A673 (cell line): ENCODE data around the gene SCTR. TPM values are rescaled to one million over a fixed set of nuclear protein-coding genes. Genes with fewer than 3 reads are reported as not detected.

Experiments used
- BruUV-seq: library from RNA; stranded (reverse); fragments of 400-500 nt; replicated peaks from 2 replicates; lab custom pipeline; 2021; lab: Mats Ljungman, UMichigan
- CTCF ChIA-PET: fragments of 300-600 bp; sonication (Branson Sonifier 250); formaldehyde crosslinking; loops from one replicate; lab custom pipeline; 2022; ENCODE audit warnings: antibody characterized with exemption; lab: Charles Lee
- POLR2A ChIA-PET: fragments of 300-600 bp; sonication (Branson Sonifier 250); formaldehyde crosslinking; loops from one replicate; lab custom pipeline; 2022; ENCODE audit warnings: antibody characterized with exemption; ENCODE audit not compliant: low non-redundant PET; lab: Charles Lee
- DNase-seq: peaks from one replicate; pipeline ENCODE4 v3.0.0-alpha.2; 2015; ENCODE audit warnings: low spot score
- H3K27ac ChIP-seq: fragments of 200-600 bp; sonication (generic); 2 replicates; pipeline ENCODE4 v1.5.1; 2016; ENCODE audit warnings: mixed run types, low read depth, mild to moderate bottlenecking, mixed read lengths, antibody characterized with exemption, low read length; ENCODE audit not compliant: poor library complexity, severe bottlenecking
- H3K27me3 ChIP-seq: fragments of 200-600 bp; sonication (generic); replicated peaks from 2 replicates; pipeline ENCODE4 v1.6.1; 2017; ENCODE audit warnings: mixed run types, low read depth, mild to moderate bottlenecking, mixed read lengths, antibody characterized with exemption, low read length; ENCODE audit not compliant: insufficient read depth, poor library complexity
- H3K36me3 ChIP-seq: fragments of 200-600 bp; sonication (generic); 2 replicates; pipeline ENCODE4 v1.6.1; 2016; ENCODE audit warnings: mixed run types, mild to moderate bottlenecking, mixed read lengths, antibody characterized with exemption, low read length; ENCODE audit not compliant: insufficient read depth, poor library complexity, severe bottlenecking
- H3K4me1 ChIP-seq: fragments of 200-600 bp; sonication (generic); 2 replicates; pipeline ENCODE4 v1.6.1; 2017; ENCODE audit warnings: mixed run types, mild to moderate bottlenecking, mixed read lengths, antibody characterized with exemption, low read length; ENCODE audit not compliant: insufficient read depth, poor library complexity, severe bottlenecking
- H3K4me3 ChIP-seq: fragments of 200-600 bp; sonication (generic); 2 replicates; pipeline ENCODE4 v1.5.1; 2016; ENCODE audit warnings: low read depth, mixed run types, mild to moderate bottlenecking, mixed read lengths, low read length; ENCODE audit not compliant: poor library complexity, severe bottlenecking
- H3K9me3 ChIP-seq: fragments of 200-600 bp; sonication (generic); 2 replicates; pipeline ENCODE4 v1.6.1; 2016; ENCODE audit warnings: mixed run types, low read depth, mild to moderate bottlenecking, mixed read lengths, antibody characterized with exemption, low read length; ENCODE audit not compliant: poor library complexity, severe bottlenecking
- CTCF ChIP-seq: fragments of 300-800, 200-600 bp; sonication (generic); conservative IDR thresholded peaks from 2 replicates; pipeline ENCODE4 v1.5.1; 2017; ENCODE audit warnings: low read depth, mild to moderate bottlenecking, antibody characterized with exemption, low read length, moderate library complexity, mixed read lengths
- EZH2 ChIP-seq: fragments of 200-600 bp; sonication (generic); IDR thresholded peaks from 2 replicates; pipeline ENCODE4 v1.6.1; 2017; ENCODE audit warnings: borderline replicate concordance, low read depth, mild to moderate bottlenecking, mixed read lengths, antibody characterized with exemption, low read length; ENCODE audit not compliant: poor library complexity, severe bottlenecking
- intact Hi-C: fragments of 100-400 bp; cut with micrococcal nuclease; formaldehyde crosslinking; loops from one replicate; pipeline ENCODE4 v1.10.0; 2022; ENCODE audit not compliant: unreplicated experiment
- total RNA-seq: library from RNA; stranded (reverse); gene quantifications from 2 replicates; pipeline ENCODE4 v1.2.3, GENCODE V29; 2021

Gene SCTR
- total RNA-seq, 1 experiment from 2014 or later, result not detected

- Histone ChIP-seq H3K9me3 (no peaks in the 10 kb centered on the region), H3K27me3 (no peaks in the 10 kb centered on the region), H3K36me3 (no peaks in the 10 kb centered on the region), H3K27ac (no peak overlapping the region), H3K4me1 (peaks cover 3% of the 10 kb centered on the region), H3K4me3 (no peak overlapping the region)
- CTCF ChIA-PET, result no interaction called here
- no peak for TF ChIP-seq EZH2
- no peak for TF ChIP-seq CTCF
- POLR2A ChIA-PET, result no interaction called here
- intact Hi-C loops, result no loop called here
- DNase-seq, result no peak
- BruUV-seq, result no TSS peak
Measured at GRCh38 chr2:119417908-119418307, 106.4 kb downstream of the SCTR start.

DNA sequence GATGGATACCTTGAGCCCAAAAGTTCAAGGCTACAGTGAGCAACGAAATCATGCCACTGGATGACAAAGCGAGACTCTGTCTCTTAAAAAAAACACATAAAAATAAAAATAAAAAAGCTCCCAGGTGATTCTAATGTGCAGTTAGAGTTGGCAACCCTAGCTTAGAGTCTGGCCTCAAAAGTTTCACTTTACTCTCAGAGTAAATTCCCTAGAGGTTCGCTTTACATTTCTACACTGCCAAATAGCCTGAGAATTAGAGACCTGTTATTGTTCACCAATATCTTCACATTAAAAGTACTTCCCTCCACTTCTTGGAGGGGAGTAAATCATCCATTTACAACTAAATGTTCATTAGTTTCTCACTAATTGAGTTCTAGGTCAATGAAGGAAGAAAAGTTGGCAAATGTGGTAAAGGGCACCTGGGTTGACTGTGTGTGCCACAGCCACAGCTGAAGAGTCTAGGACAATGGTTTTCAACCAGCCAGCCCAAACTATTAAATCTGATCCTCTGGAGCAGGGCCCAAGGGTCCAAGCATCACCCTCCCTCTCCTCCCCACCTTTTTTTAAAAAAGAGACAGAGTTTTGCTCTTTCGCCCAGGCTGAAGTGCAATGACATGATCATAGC, 107.9 kb downstream of the SCTR start:
- no peak for DNase-seq
- Histone ChIP-seq H3K36me3 (no peaks in the 10 kb centered on the region), H3K27ac (no peak overlapping the region), H3K27me3 (no peaks in the 10 kb centered on the region), H3K4me3 (no peak overlapping the region), H3K4me1 (peaks cover 3% of the 10 kb centered on the region), H3K9me3 (no peaks in the 10 kb centered on the region)
- CTCF ChIA-PET, result interaction anchor here (1.4 kb wide), 1 partner anchor 60 kb away, joined by 4 read pairs; no protein-coding TSS in a partner anchor
- POLR2A ChIA-PET, result interaction anchor here (0.6 kb wide), 1 partner anchor 143 kb away, joined by 4 read pairs; no protein-coding TSS in a partner anchor
- TF ChIP-seq EZH2, result no peak
- no peak for TF ChIP-seq CTCF
- intact Hi-C loops, result no loop called here
- no TSS peak for BruUV-seq

DNA sequence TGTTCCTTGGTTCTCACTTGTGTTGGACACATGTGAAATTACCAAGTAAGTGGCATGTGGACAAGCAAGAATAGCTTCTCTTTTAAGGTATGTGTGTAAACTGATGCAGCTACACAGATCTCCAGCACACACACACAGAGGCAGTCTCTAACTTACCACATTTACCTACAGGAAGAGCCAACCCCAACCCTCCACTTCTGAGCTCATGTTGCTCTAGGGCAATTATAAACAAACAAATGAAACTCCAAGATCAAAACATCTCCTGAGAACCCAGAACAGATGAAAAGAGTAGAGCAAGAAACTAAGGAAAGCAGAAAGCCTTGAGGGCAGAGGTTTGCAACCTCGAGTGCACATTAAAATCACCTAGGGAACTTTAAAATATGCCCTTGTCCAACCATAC, 108.7 kb downstream of the SCTR start:
- BruUV-seq, result no TSS peak
- POLR2A ChIA-PET, result no interaction called here
- Histone ChIP-seq H3K36me3 (no peaks in the 10 kb centered on the region), H3K27ac (no peak overlapping the region), H3K4me3 (no peak overlapping the region), H3K4me1 (peaks cover 3% of the 10 kb centered on the region), H3K9me3 (no peaks in the 10 kb centered on the region), H3K27me3 (no peaks in the 10 kb centered on the region)
- TF ChIP-seq CTCF (no peak), EZH2 (no peak)
- intact Hi-C loops, result no loop called here
- CTCF ChIA-PET, result no interaction called here
- DNase-seq, result no peak
